Activated CD8-positive, alpha-beta T cell treated with anti-CD3 and anti-CD28 coated beads for 36 hours (primary cell): ENCODE results near the gene SFRP2. TPM values are rescaled to one million over a fixed set of nuclear protein-coding genes. Genes with fewer than 3 reads are reported as not detected.

Experiments used
- ATAC-seq: fragments of 200-7000 bp; cut with Tn5 transposase; one replicate; pipeline ENCODE4 v1.10.0; 2021; ENCODE audit warnings: mild to moderate bottlenecking, moderate library complexity
- CTCF ChIA-PET: fragments of 350-600 bp; sonication (Branson Sonifier 250); formaldehyde crosslinking; loops from one replicate; lab custom pipeline; 2021; ENCODE audit warnings: antibody characterized with exemption; lab: Charles Lee
- POLR2A ChIA-PET: fragments of 350-600 bp; sonication (Branson Sonifier 250); formaldehyde crosslinking; loops from one replicate; lab custom pipeline; 2021; ENCODE audit warnings: antibody characterized with exemption; lab: Charles Lee
- DNase-seq: peaks from one replicate; pipeline ENCODE4 v3.0.0-alpha.2; 2020
- H3K27ac Mint-ChIP-seq: one replicate; pipeline ENCODE4 v1.8.0; 2021; ENCODE audit warnings: mild to moderate bottlenecking, mixed read lengths
- H3K27me3 Mint-ChIP-seq: one replicate; pipeline ENCODE4 v1.8.0; 2021; ENCODE audit warnings: mixed read lengths
- H3K36me3 Mint-ChIP-seq: one replicate; pipeline ENCODE4 v1.8.0; 2021; ENCODE audit warnings: low read depth, mixed read lengths
- H3K4me1 Mint-ChIP-seq: one replicate; pipeline ENCODE4 v1.8.0; 2021; ENCODE audit warnings: low read depth, mixed read lengths
- H3K4me3 Mint-ChIP-seq: one replicate; pipeline ENCODE4 v1.8.0; 2021; ENCODE audit warnings: mild to moderate bottlenecking, moderate library complexity, mixed read lengths
- H3K9me3 Mint-ChIP-seq: one replicate; pipeline ENCODE4 v1.8.0; 2021; ENCODE audit warnings: mixed read lengths
- CTCF ChIP-seq: fragments of 200-600 bp; IDR thresholded peaks from one replicate; pipeline ENCODE4 v1.8.0; 2022; ENCODE audit warnings: antibody characterized with exemption, mild to moderate bottlenecking
- intact Hi-C: fragments of 100-400 bp; cut with micrococcal nuclease; formaldehyde crosslinking; loops from one replicate; pipeline ENCODE4 v1.10.0; 2022
- total RNA-seq, 2 experiments: library from RNA; stranded (reverse); gene quantifications; one replicate each; pipeline ENCODE4 v1.2.3, GENCODE V29; 2021

Gene SFRP2
- total RNA-seq, 2 experiments from 2014 or later, result not detected

DNA sequence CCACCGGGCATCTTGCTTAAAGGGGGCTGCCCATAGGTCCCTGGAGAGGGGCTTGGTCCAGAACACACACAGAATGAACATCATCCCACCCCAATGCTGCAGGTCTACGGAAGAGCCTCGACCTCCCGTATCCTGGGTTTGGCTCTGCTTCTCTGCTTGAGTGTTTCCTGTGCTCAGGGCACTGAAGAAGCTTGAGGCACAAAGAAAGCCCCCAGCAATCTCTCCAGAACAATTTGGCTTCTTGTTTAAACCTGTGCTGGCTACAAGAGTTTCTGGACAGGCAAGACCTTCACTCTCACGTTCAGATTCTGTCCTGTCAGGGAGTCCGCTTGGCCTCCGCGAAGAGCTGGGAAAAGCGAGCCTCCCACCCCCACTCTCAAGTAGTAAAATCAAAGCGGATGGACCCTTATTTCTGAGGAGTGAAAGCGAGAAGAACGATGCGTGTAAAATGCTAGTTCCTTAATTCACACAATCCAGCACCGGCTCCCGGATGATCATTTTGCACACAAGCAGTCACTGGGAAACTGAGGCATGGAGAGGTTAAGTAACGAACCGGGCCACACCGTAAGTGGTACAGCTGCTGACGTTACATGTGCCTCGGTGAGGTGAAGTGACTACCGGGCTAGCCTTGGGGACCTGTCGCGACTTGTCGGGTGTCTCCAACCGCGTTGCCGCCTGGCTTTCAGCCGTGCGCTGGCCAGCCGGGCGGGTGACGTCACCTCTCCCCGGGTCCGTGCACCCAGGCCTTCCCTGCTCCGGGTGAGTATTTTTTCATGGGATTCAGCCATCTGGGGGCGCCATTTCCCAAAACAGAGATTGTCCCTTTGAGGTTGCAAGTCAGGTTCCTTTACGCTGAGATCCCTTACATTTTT lies 3.1 kb upstream of the SFRP2 start:
- POLR2A ChIA-PET, result interaction anchor here (0.5 kb wide), 1 partner anchor 102 kb away, joined by 3 read pairs; no protein-coding TSS in a partner anchor
- Mint-ChIP-seq H3K4me1 (peaks cover 41% of the 10 kb centered on the region), H3K4me3 (peak overlapping the region; percentile 52), H3K27me3 (peaks cover 71% of the 10 kb centered on the region), H3K27ac (no peak overlapping the region), H3K36me3 (no peaks in the 10 kb centered on the region), H3K9me3 (no peaks in the 10 kb centered on the region)
- peak; percentile 73 for DNase-seq
- peak; percentile 26 for TF ChIP-seq CTCF
- CTCF ChIA-PET, result interaction anchor here (1.1 to 2.4 kb wide), 5 partner anchors 11 to 244 kb away, joined by 3 to 5 read pairs (median 3); no protein-coding TSS in a partner anchor
- ATAC-seq, result peak; percentile 35
- intact Hi-C loops, result loop anchor here (2.0 kb wide), 1 partner anchor 15 kb away; no protein-coding TSS in a partner anchor

- intact Hi-C loops, result no loop called here
- Mint-ChIP-seq H3K36me3 (no peaks in the 10 kb centered on the region), H3K27ac (no peak overlapping the region), H3K9me3 (no peaks in the 10 kb centered on the region), H3K4me1 (peaks cover 41% of the 10 kb centered on the region), H3K27me3 (peaks cover 70% of the 10 kb centered on the region), H3K4me3 (peak overlapping the region; percentile 52)
- ATAC-seq (peak; percentile 64), DNase-seq (peak; percentile 56)
- POLR2A ChIA-PET, result interaction anchor here (0.8 kb wide), 1 partner anchor 275 kb away, joined by 3 read pairs; no protein-coding TSS in a partner anchor
- no peak for TF ChIP-seq CTCF
- CTCF ChIA-PET, result interaction anchor here (0.7 to 2.4 kb wide), 10 partner anchors 10 to 445 kb away, joined by 3 to 8 read pairs (median 3); no protein-coding TSS in a partner anchor
Observed at GRCh38 chr4:153790962-153791551, 2.2 kb upstream of the SFRP2 start.

DNA sequence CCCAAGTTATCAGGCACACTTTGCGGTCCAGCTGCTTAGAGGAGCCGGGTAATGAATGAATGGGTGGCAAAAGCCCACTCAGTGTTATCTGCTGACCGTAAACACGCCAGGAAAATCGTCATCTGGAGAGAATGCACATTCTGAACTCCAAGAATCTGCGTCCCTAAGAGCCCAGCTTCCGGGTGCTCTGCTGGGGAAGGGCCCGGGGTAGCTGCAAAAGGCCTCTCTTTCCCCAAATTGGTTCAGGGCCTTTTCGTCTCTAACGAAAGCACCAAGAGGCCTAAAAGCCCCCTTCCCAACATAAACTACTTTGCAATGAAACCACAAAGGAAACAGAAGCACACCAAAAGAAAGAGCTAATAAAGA lies 1.6 kb upstream of the SFRP2 start:
- intact Hi-C loops, result no loop called here

DNA sequence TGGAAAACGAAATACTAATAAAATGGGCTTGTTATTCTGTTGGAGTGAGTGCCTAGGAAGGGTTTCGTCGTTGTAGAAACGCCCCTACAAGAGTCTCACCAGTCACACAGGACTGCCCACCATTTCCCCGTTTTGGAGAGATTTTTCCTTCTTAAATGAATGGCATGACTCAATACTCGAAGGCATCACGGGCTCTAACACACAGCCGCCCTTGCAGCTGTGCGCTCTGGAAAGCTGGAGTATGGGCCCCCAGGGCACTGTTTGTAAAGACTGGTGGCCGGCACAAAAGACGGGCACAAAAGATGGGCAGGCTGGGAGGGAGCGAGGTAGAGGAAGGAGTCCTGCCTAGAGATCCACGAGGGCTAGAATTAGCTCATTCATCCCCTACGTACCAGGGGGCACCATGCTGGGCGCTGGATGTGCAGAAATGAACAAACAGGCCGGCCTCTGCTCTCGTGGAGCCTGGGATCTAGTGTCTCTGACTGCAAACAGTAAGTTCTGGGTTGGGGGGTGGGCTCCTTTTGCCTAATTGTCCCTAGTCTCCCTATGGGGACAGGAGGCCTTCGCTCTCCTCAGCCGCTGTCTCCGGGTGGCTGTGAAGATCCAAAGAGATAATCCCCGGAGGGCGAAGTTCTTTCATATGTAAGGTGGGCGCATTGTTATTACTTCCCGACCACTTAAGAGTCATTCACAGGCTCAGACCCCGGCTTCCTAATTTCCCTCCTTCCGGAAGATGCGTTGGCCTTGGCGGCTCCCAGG lies 1.0 kb upstream of the SFRP2 start:
- ChIA-PET POLR2A (interaction anchor here (0.8 kb wide), 1 partner anchor 276 kb away, joined by 3 read pairs; no protein-coding TSS in a partner anchor), CTCF (interaction anchor here (1.0 to 2.4 kb wide), 5 partner anchors 9 to 237 kb away, joined by 3 to 8 read pairs (median 3); no protein-coding TSS in a partner anchor)
- no peak for ATAC-seq
- H3K4me1 Mint-ChIP-seq, result peaks cover 41% of the 10 kb centered on the region
- H3K4me3 Mint-ChIP-seq, result no peak overlapping the region
- H3K27me3 Mint-ChIP-seq, result peaks cover 70% of the 10 kb centered on the region
- TF ChIP-seq CTCF, result no peak
- no peak overlapping the region for H3K27ac Mint-ChIP-seq
- peak; percentile 9 for DNase-seq
- no peaks in the 10 kb centered on the region for H3K9me3 Mint-ChIP-seq
- intact Hi-C loops, result loop anchor here (5.0 kb wide), 1 partner anchor 227 kb away; no protein-coding TSS in a partner anchor
- H3K36me3 Mint-ChIP-seq, result no peaks in the 10 kb centered on the region

More for the DNA sequence above, 1.6 kb upstream of the SFRP2 start:
- no peak overlapping the region for H3K27ac Mint-ChIP-seq
- DNase-seq, result no peak
- ChIA-PET CTCF (interaction anchor here (0.7 to 2.4 kb wide), 9 partner anchors 9 to 445 kb away, joined by 3 to 8 read pairs (median 3); no protein-coding TSS in a partner anchor), POLR2A (interaction anchor here (0.8 kb wide), 1 partner anchor 275 kb away, joined by 3 read pairs; no protein-coding TSS in a partner anchor)
- peaks cover 70% of the 10 kb centered on the region for H3K27me3 Mint-ChIP-seq
- H3K4me1 Mint-ChIP-seq, result peaks cover 41% of the 10 kb centered on the region
- no peak for ATAC-seq
- no peaks in the 10 kb centered on the region for H3K36me3 Mint-ChIP-seq
- no peaks in the 10 kb centered on the region for H3K9me3 Mint-ChIP-seq
- no peak overlapping the region for H3K4me3 Mint-ChIP-seq
- no peak for TF ChIP-seq CTCF
